ENCODE measurements around the gene REEP2.

DNA sequence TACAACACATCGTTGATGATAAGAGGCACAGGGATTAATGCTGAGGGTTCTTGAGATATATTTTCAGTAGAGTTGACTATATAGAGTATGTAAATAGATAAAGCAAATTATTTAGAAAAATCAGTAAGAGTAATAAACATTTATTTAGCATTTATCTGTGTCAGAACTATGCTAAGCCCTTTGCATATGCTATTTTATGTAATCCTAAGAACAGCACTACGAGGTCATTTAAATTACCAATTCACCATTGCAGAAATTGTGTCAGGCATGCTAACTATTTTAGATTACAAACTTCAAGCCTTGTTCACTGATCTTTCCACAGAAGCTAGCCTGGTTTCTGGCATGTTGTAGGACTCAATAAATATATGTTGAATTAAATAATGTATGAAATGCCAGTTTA, 20.4 kb upstream of the REEP2 start:
- TF ChIP-seq, protein P1, sequence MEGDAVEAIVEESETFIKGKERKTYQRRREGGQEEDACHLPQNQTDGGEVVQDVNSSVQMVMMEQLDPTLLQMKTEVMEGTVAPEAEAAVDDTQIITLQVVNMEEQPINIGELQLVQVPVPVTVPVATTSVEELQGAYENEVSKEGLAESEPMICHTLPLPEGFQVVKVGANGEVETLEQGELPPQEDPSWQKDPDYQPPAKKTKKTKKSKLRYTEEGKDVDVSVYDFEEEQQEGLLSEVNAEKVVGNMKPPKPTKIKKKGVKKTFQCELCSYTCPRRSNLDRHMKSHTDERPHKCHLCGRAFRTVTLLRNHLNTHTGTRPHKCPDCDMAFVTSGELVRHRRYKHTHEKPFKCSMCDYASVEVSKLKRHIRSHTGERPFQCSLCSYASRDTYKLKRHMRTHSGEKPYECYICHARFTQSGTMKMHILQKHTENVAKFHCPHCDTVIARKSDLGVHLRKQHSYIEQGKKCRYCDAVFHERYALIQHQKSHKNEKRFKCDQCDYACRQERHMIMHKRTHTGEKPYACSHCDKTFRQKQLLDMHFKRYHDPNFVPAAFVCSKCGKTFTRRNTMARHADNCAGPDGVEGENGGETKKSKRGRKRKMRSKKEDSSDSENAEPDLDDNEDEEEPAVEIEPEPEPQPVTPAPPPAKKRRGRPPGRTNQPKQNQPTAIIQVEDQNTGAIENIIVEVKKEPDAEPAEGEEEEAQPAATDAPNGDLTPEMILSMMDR (IDR thresholded peaks at IDR 0.05; ENCODE audit: poor library complexity, severe bottlenecking): no peak
- no peak for TF ChIP-seq TAF1 (IDR thresholded peaks at IDR 0.05; ENCODE audit: low read depth)
- TF ChIP-seq MXI1 (conservative IDR thresholded peaks at IDR 0.05; ENCODE audit: poor library complexity, severe bottlenecking): no peak
- TF ChIP-seq POLR2AphosphoS5 (IDR thresholded peaks at IDR 0.05): no peak
- TF ChIP-seq REST (IDR thresholded peaks at IDR 0.05; ENCODE audit: borderline replicate concordance): no peak
- no peak for TF ChIP-seq EZH2 (IDR thresholded peaks at IDR 0.05; ENCODE audit: borderline replicate concordance, insufficient read depth, low read length, poor library complexity, severe bottlenecking)
- TF ChIP-seq EP300 (conservative IDR thresholded peaks at IDR 0.05; ENCODE audit: poor library complexity, severe bottlenecking): no peak
- no peak for TF ChIP-seq RAD21 (conservative IDR thresholded peaks at IDR 0.05)

All from neural cell (in vitro differentiated cells).